Hepatocyte (in vitro differentiated cells): ENCODE results near the gene TPK1.

Experiments
- EZH2 ChIP-seq: fragments of 200-600 bp; sonication (generic); IDR thresholded peaks from 2 replicates; pipeline ENCODE4 v1.6.1; 2016; ENCODE audit warnings: antibody characterized with exemption, mild to moderate bottlenecking, borderline replicate concordance
- TF ChIP-seq, protein P1 (sequence below): fragments of 200-600 bp; sonication (generic); IDR thresholded peaks from 2 replicates; pipeline ENCODE4 v1.5.1; 2016; ENCODE audit warnings: antibody characterized with exemption, mild to moderate bottlenecking; ENCODE audit not compliant: poor library complexity

DNA sequence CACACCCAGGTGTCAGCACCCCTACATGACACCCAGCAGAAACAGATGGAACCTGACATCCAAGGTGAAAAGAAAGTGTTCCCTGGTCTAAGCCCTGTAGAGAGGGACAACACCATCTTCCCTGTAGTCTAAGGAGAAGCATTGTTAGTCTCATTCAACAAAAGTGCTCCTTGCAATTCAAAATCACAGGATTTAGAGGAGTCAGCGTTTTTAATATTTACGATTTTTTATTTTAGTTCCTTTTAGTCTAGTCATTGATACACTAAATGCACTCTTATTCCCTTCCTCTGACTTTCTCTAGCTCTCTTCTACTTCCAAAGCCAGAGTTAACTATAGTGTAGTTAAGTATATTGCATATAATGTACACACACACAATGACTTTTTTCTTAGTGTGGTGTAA, 163.0 kb downstream of the TPK1 start:
- TF ChIP-seq, protein P1, sequence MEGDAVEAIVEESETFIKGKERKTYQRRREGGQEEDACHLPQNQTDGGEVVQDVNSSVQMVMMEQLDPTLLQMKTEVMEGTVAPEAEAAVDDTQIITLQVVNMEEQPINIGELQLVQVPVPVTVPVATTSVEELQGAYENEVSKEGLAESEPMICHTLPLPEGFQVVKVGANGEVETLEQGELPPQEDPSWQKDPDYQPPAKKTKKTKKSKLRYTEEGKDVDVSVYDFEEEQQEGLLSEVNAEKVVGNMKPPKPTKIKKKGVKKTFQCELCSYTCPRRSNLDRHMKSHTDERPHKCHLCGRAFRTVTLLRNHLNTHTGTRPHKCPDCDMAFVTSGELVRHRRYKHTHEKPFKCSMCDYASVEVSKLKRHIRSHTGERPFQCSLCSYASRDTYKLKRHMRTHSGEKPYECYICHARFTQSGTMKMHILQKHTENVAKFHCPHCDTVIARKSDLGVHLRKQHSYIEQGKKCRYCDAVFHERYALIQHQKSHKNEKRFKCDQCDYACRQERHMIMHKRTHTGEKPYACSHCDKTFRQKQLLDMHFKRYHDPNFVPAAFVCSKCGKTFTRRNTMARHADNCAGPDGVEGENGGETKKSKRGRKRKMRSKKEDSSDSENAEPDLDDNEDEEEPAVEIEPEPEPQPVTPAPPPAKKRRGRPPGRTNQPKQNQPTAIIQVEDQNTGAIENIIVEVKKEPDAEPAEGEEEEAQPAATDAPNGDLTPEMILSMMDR, result no peak
- TF ChIP-seq EZH2, result no peak
